Progenitor cell of endocrine pancreas (in vitro differentiated cells): ENCODE results near the gene KCTD6. TPM values are rescaled to one million over a fixed set of nuclear protein-coding genes. Genes with fewer than 3 reads are reported as not detected.

ENCODE experiments used
- DNase-seq: peaks from one replicate; pipeline ENCODE4 v3.0.0; 2021; ENCODE audit warnings: low spot score; ENCODE audit not compliant: unreplicated experiment
- H3K27ac Mint-ChIP-seq: 2 replicates; pipeline ENCODE4 v1.8.0; 2021; ENCODE audit warnings: mild to moderate bottlenecking, moderate library complexity, mixed read lengths
- H3K27me3 Mint-ChIP-seq: 2 replicates; pipeline ENCODE4 v1.8.0; 2021; ENCODE audit warnings: mixed read lengths
- H3K36me3 Mint-ChIP-seq: 2 replicates; pipeline ENCODE4 v1.8.0; 2022; ENCODE audit warnings: mixed read lengths; ENCODE audit not compliant: insufficient read depth
- H3K4me1 Mint-ChIP-seq: 2 replicates; pipeline ENCODE4 v1.8.0; 2021; ENCODE audit warnings: low read depth, mixed read lengths
- H3K4me3 Mint-ChIP-seq: 2 replicates; pipeline ENCODE4 v1.8.0; 2021; ENCODE audit warnings: low read depth, mild to moderate bottlenecking, moderate library complexity, mixed read lengths
- H3K9me3 Mint-ChIP-seq: 2 replicates; pipeline ENCODE4 v1.8.0; 2021; ENCODE audit warnings: low read depth, mixed read lengths
- total RNA-seq: library from RNA; stranded (reverse); gene quantifications from 2 replicates; pipeline ENCODE4 v1.2.1, GENCODE V29; 2021
- TF ChIP-seq, protein P1 (sequence below): fragments of 200-600 bp; sonication (generic); IDR thresholded peaks from one replicate; pipeline ENCODE4 v1.5.0; 2021; ENCODE audit warnings: antibody characterized with exemption, mild to moderate bottlenecking; ENCODE audit not compliant: unreplicated experiment

The KCTD6 gene
- total RNA-seq, 1 donor from 2014 or later: 14.8 TPM

DNA sequence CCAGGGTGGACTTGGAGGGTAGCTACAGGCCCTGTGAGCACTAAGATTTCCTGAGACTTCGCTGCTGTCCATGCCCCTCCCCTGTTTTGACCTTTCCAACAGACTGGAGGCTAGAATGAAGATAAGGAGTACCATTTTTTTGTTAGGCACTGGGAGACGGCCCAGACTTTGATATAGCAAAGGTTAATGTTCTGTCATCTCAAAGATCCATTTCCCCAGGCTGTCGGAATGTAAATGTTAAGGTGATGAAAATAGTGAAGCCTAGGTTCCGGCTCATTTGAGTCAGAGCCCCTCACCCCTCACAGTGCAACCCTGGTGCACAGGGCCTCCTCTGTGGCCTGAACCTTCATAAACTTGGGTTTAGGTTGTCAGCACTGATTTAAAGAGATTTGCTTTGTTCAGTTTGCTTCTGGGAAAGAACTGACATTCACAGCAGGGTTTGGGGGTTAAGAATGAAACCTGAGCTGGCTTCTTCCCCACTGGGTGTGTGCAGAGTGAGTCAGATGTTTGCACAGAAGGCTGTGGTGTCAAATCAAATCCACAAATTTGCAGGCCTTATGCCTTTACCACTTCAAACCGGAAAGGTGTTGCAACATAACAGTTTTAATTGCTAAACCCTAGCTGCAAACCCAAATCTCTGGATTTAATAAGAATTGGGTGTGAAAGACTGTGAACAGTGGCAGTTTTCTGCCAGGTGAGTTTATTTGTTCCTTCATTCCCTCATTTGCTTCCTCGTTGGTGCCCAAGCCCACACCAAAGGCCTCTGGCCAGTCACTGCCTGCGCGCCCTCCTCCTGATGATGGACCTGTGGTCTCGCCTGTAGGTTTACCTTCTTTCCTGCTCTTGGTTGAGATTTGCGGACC is 20.6 kb upstream of the KCTD6 start:
- Mint-ChIP-seq H3K9me3 (no peaks in the 10 kb centered on the region), H3K27ac (peak overlapping the region; percentile 94), H3K4me1 (peaks cover 20% of the 10 kb centered on the region), H3K27me3 (no peaks in the 10 kb centered on the region), H3K36me3 (no peaks in the 10 kb centered on the region), H3K4me3 (peak overlapping the region; percentile 5)
- TF ChIP-seq, protein P1, sequence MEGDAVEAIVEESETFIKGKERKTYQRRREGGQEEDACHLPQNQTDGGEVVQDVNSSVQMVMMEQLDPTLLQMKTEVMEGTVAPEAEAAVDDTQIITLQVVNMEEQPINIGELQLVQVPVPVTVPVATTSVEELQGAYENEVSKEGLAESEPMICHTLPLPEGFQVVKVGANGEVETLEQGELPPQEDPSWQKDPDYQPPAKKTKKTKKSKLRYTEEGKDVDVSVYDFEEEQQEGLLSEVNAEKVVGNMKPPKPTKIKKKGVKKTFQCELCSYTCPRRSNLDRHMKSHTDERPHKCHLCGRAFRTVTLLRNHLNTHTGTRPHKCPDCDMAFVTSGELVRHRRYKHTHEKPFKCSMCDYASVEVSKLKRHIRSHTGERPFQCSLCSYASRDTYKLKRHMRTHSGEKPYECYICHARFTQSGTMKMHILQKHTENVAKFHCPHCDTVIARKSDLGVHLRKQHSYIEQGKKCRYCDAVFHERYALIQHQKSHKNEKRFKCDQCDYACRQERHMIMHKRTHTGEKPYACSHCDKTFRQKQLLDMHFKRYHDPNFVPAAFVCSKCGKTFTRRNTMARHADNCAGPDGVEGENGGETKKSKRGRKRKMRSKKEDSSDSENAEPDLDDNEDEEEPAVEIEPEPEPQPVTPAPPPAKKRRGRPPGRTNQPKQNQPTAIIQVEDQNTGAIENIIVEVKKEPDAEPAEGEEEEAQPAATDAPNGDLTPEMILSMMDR: no peak
- no peak for DNase-seq

DNA sequence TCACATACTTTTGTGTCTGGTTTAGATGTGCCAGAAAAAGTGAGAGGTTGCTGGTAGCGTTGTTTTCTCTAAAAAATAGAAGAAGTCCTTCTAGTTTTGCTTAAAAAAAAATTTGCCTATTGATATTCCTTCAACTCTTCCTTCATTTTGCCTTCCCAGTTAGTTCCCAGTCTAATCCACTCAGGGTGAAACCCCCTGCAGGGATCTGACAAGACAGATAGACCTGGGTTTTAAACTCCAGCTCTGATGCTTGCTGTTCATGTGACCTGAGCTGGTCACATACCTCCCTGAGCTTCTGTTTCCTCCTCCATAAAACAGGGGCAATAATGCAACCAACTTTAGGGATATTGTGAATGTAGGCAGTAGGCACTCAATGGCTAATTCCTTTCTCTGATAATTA is 18.6 kb upstream of the KCTD6 start:
- H3K9me3 Mint-ChIP-seq: no peaks in the 10 kb centered on the region
- no peaks in the 10 kb centered on the region for H3K27me3 Mint-ChIP-seq

DNA sequence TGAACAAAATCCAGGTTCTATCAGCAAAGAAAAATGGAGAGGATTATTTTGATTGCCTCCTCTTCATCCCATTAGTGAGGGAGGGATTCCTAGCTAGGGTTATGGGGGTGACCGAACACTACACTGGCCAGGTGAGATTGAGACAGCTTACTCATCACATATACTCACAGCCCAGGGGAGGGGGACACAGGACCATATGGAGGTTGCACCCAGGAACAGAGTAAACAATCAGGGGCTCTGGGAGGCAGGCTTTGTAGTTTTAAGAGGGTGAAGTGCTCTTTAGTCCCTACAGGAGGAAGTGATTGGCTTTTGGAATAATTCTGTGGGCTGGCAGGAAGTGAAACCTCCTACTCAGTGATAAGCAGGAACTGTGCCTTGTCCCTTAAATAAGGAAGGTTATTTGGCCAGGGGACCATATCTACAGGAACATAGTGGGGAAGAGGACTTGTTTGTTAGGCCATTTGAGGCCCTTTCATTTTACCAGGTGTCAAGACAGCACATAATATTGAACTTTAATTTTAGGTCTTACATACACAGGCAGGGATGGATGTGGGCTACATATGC is 17.5 kb upstream of the KCTD6 start:
- Mint-ChIP-seq H3K27me3 (no peaks in the 10 kb centered on the region), H3K36me3 (peaks cover 1% of the 10 kb centered on the region), H3K4me1 (peaks cover 20% of the 10 kb centered on the region), H3K4me3 (no peak overlapping the region), H3K27ac (peak overlapping the region; percentile 8), H3K9me3 (peaks cover 6% of the 10 kb centered on the region)
- DNase-seq: no peak
- TF ChIP-seq, protein P1: no peak

More for the DNA sequence above, 18.6 kb upstream of the KCTD6 start:
- no peak for DNase-seq
- Mint-ChIP-seq H3K36me3 (no peaks in the 10 kb centered on the region), H3K27ac (peak overlapping the region; percentile 39), H3K4me1 (peaks cover 20% of the 10 kb centered on the region), H3K4me3 (no peak overlapping the region)
- TF ChIP-seq, protein P1: no peak

DNA sequence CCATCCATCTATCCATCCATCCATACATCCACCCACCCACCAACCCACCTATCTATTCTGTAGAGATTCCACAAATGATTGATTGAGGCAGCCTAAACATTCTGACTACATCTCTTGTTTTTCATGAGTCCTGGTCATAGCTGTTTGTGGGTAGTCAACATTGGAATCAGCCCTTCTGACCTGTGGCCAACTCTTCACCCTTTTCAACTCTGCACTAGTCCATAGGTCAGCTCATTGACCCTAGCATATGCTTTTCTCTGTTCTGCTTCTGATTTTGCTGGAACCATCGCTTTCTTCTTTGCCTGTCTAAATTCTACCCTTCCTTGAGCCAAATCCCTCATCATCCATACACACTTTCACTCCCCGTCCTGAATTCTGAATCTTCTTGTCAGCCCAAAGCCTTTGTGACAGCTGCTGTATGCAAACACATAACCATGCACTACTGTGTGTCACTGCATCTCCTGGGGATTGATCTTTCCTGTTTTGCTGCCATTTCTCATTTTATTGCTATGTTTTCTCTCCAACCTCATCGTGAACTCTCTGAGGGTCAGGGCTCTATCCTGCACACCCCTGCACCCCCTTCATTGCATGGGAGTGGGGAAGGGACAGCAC is 16.8 kb upstream of the KCTD6 start:
- H3K9me3 Mint-ChIP-seq: peaks cover 8% of the 10 kb centered on the region

DNA sequence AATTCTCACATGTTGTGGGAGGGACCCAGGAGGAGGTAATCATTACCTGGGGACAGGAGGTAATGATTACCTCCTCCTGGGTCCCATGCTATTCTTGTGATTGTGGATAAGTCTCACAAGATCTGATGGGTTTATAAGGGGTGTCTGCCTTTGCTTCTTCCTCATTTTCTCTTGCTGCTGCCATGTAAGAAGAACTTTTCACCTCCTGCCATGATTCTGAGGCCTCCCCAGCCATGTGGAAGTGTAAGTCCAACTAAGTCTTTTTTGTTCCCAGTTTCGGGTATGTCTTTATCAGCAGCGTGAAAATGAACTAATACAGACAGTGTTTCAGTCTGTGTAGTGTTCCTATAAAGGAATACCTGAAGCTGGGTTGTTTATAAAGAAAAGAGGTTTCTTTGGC is 13.1 kb upstream of the KCTD6 start:
- peaks cover 5% of the 10 kb centered on the region for H3K4me1 Mint-ChIP-seq
- H3K27ac Mint-ChIP-seq: no peak overlapping the region
- TF ChIP-seq, protein P1: no peak
- no peaks in the 10 kb centered on the region for H3K27me3 Mint-ChIP-seq
- DNase-seq: no peak
- peaks cover 10% of the 10 kb centered on the region for H3K9me3 Mint-ChIP-seq
- H3K36me3 Mint-ChIP-seq: peaks cover 1% of the 10 kb centered on the region
- no peak overlapping the region for H3K4me3 Mint-ChIP-seq

More for the DNA sequence above, 16.8 kb upstream of the KCTD6 start:
- Mint-ChIP-seq H3K4me3 (no peak overlapping the region), H3K4me1 (peaks cover 19% of the 10 kb centered on the region), H3K36me3 (peaks cover 1% of the 10 kb centered on the region), H3K27me3 (no peaks in the 10 kb centered on the region), H3K27ac (no peak overlapping the region)
- TF ChIP-seq, protein P1: no peak
- no peak for DNase-seq
